ENCODE data around the gene RTP3.

GRCh38 chr3:46535746-46536145 lies 38.0 kb downstream of the RTP3 start:
- TF ChIP-seq CTCF (IDR thresholded peaks at IDR 0.05) (no peak), POLR2A (IDR thresholded peaks at IDR 0.05) (no peak)

All from body of pancreas (tissue), 4 donors.